GM19023 (cell line): ENCODE measurements around the gene QSOX2.

ENCODE experiments used
- ATAC-seq: cut with Tn5 transposase; IDR thresholded peaks from one replicate; pipeline ENCODE4 v1.9.1; 2021; ENCODE audit warnings: mild to moderate bottlenecking, moderate library complexity; ENCODE audit not compliant: unreplicated experiment

The QSOX2 gene

DNA sequence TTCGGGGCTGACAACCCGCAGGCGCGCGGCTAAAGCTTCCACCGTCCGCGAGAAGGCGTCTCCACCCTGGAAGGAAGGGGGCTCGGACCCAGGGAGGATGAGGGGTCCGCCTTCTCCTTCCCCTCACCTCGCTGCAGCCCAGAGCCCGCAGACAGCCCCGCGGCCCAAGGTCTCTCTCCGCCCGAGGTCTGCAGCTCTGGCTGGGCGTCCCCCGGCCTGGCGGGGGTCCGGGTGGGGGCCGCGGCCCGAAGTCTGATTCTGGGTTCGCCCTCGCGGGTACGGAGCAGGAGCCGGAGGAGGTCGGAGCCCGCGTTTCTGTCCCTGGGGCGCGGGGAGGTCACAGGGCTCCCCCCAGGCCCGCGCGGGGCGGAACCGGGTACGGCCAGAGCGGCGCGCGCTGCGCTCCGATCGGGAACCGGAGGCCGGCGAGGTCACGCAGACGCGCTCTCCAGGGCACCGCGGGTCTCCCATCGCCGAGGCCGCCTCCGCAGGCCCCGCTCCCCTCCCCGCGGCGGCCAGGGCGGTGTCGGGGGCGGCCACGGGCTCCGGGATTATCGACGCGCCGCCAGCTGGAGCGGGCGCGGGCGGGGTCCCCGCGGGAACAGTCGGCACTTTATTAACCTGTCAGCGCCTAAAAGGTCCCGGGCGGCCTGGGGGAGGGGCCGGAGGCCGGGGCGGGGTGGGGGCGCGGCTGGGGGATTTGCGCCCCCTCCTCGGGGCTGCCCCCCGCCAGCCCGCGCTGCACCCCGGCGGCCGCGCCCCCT, 52.3 kb downstream of the QSOX2 start:
- no peak for ATAC-seq

- ATAC-seq, result no peak
These were observed 53.1 kb downstream of the QSOX2 start for GRCh38 chr9:136192289-136193126.

GRCh38 chr9:136191960-136192286, 53.7 kb downstream of the QSOX2 start:
- ATAC-seq, result no peak

- ATAC-seq, result no peak
These were observed 54.3 kb downstream of the QSOX2 start for GRCh38 chr9:136191099-136191959.

DNA sequence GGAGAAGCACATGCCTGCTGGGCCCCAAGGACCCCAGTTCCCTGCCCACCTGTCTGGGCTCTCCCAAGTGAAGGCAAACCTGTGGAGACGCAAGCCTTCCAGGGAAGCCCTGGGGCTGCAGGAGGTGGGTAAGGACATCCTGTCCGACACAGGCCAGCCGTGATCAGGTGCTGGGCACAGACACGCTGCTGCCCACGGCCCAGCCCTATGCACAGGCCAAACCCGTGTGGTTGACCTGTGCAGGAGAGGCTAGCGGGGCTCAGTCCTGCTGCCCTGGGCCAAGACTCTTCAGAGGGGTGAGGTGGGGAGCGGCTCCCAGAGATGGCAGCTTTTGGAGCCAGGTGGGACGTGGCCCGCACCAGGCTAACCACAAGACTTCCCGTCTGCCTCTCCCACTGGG, 55.0 kb downstream of the QSOX2 start:
- ATAC-seq, result no peak

DNA sequence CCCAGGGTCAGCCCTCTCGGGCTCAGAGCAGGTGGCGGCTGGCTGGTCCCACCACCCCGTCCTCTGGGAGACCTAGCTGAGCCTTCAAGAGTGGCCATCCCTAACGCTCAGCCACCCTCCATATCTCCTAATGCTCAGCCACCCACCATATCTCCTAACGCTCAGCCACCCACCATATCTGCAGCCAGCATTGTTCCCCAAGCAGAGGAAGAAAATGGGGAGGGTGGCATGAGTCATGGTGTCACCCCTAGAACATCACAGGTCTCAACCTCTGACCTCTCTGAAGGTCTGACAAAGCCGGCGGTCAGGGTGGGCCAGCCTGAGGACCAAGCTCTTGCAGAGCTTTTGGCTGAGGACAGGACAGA, 55.4 kb downstream of the QSOX2 start:
- ATAC-seq, result no peak

DNA sequence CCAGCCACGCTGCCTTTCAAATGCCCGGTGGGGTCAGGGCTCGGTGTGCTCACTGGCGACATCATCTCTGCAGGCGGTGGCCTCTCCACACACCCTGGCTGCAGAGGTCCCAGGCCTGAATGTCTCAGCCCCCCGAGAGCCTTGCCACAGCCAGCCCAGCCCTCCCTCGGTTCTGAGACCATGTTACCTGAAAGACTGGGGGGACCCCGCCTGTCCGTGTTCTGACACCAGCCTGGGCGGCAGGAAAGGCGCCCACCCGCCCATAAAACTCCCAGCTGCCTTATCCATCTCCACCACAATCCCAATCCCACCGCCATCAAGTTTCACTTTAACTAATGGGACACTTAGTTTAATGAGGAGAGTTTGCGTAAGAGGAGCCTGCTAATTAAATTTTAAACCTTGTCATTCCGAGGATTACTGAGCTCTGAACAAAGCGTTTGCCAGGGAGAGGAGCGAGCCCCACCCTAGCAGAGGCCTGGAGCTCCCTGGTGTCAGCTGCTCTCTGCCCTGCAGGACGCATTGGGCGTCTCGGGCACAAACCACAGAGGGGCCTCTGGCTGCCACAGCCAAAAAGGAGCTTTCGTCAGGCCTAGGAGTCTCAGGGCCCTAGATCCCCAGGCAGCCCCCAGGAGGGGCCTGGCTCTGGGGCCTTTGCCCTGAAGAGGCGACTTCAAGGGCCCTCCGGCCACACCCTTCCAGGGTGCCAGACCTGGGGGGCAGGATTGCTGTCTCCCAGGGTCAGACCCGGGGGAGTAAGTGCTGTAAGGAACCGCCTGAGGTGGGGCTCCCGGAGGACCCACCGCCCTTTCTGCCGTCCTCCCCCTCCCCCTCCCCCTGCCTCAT, 56.0 kb downstream of the QSOX2 start:
- ATAC-seq, result no peak

- ATAC-seq, result no peak
These were observed 57.7 kb downstream of the QSOX2 start for GRCh38 chr9:136187683-136188586.

GRCh38 chr9:136187197-136187596, 58.4 kb downstream of the QSOX2 start:
- no peak for ATAC-seq

- ATAC-seq, result no peak
These were observed 59.2 kb downstream of the QSOX2 start for GRCh38 chr9:136186386-136186785.

GRCh38 chr9:136185596-136186366, 59.8 kb downstream of the QSOX2 start:
- ATAC-seq, result no peak

DNA sequence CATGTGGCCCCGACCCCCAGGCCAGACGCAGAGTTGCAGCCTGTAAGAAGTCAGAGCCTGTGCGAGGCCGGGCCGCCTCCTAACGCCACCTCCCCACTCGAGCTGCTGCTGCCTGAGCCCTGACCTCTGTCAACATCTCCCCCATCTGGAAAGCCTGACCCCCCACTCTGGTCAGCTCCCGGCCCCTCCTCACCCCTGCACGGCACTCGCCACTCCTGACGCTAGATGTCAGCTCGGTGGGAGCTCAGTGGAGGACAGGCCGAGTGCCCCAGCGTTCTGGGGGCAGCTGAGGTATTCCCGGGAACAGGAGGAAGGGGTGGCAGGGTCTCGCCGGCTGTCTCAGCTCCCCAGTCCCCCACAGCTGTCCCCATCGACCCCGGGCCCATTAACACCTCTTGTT, 60.5 kb downstream of the QSOX2 start:
- no peak for ATAC-seq

DNA sequence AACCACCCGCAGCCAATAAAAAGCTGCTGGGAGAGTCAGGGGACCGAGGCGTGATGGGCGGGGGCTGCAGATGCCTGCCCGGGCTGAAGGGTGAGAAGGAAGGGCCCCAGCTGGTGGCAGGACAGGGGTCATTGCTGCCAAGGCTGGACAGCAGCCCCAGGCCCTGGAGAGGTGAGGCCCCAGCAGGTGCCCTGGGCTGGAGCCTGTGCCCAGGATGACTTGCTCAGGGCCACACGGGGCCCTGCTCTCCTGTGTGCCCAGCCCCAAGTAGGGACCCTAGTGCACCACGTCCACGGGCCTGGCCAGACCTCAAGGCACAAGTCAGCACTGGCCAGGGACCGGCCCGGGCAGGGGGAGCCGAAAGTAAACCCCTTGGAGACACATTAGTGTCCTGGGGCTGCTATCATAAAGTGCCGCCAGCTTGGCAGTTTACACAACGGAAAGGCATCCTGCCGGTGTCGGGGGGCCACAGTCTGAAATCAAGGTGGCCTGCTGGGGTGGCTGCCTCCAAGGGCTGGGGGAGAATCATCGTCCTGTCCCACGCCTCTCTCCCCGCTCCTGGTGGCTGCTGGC, 62.7 kb downstream of the QSOX2 start:
- no peak for ATAC-seq

DNA sequence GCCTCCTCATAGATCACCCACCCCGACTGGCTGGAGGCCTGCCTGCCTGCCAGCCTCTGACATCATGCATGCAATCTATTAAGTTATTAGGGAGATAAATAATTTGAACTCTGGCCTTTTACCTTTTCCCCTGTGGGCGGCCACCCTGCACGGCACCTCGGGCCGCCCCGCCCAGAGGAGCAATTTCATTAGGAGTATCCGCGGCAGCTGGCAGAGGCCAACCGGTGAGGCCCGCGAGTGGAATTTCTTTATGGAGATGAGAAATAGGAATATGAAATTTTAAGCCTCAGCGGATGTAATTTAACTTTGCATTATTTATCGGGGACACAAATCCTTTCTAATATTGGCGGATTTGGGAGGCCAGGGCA, 63.2 kb downstream of the QSOX2 start:
- no peak for ATAC-seq

- no peak for ATAC-seq
These were observed 63.7 kb downstream of the QSOX2 start for GRCh38 chr9:136181784-136182419.

- ATAC-seq, result no peak
These were observed 65.0 kb downstream of the QSOX2 start for GRCh38 chr9:136180586-136180985.

DNA sequence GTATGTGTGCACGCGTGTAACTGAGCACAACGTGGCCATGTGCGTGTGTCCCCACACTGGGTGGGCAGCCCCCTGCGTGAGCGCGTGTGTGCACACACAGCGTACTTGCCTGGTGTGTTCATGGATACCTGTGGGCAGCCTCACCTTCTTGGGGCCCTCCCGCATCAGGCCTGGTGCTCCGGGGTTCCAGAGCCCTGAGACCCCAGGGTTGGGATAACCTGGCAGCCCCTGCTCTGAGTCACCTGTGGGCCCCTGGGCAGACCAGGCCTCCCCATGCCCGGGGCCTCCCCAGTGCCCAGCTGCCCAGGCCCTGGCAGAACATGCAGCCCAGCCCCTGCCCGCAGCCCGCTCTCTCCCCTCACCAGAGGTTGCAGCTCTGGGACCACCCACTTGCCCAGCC, 65.9 kb downstream of the QSOX2 start:
- ATAC-seq, result no peak

GRCh38 chr9:136179101-136179616, 66.5 kb downstream of the QSOX2 start:
- no peak for ATAC-seq
